WTC11 (cell line): ENCODE results near the gene ITIH5. TPM values are rescaled to one million over a fixed set of nuclear protein-coding genes. Genes with fewer than 3 reads are reported as not detected.

Source experiments
- ATAC-seq: fragments of 200-7000 bp; cut with Tn5 transposase; 2 replicates; pipeline ENCODE4 v1.10.0; 2021; ENCODE audit warnings: mild to moderate bottlenecking, moderate library complexity
- CTCF ChIA-PET: fragments of 300-600 bp; sonication (Branson Sonifier 250); formaldehyde crosslinking; loops from one replicate; lab custom pipeline; 2021; ENCODE audit warnings: antibody characterized with exemption; lab: Charles Lee
- POLR2A ChIA-PET: fragments of 350-600 bp; sonication (Branson Sonifier 250); formaldehyde crosslinking; loops from one replicate; lab custom pipeline; 2021; ENCODE audit warnings: antibody characterized with exemption; lab: Charles Lee
- DNase-seq: peaks from one replicate; pipeline ENCODE4 v3.0.0; 2021; ENCODE audit warnings: low spot score
- H3K27ac Mint-ChIP-seq: 2 replicates; pipeline ENCODE4 v1.8.0; 2021; ENCODE audit warnings: mixed read lengths
- H3K27me3 Mint-ChIP-seq: 2 replicates; pipeline ENCODE4 v1.8.0; 2021; ENCODE audit warnings: low read depth, mild to moderate bottlenecking, moderate library complexity, mixed read lengths
- H3K36me3 Mint-ChIP-seq: 2 replicates; pipeline ENCODE4 v1.8.0; 2021; ENCODE audit warnings: mixed read lengths
- H3K4me1 Mint-ChIP-seq: 2 replicates; pipeline ENCODE4 v1.8.0; 2022; ENCODE audit warnings: mixed read lengths
- H3K4me3 Mint-ChIP-seq: 2 replicates; pipeline ENCODE4 v1.8.0; 2021; ENCODE audit warnings: mild to moderate bottlenecking, moderate library complexity, mixed read lengths
- H3K9me3 Mint-ChIP-seq: 2 replicates; pipeline ENCODE4 v1.8.0; 2021; ENCODE audit warnings: mixed read lengths
- AR ChIP-seq: fragments of 250-450 bp; sonication (Bioruptor Pico); IDR thresholded peaks from 2 replicates; pipeline ENCODE4 v1.9.0; 2021; ENCODE audit warnings: mild to moderate bottlenecking
- ARID4B ChIP-seq: sonication (generic); formaldehyde crosslinking; IDR thresholded peaks from 2 replicates; pipeline ENCODE4 v1.8.0; 2023; ENCODE audit warnings: missing genetic modification reagents, mild to moderate bottlenecking, borderline replicate concordance
- CBFB ChIP-seq: sonication (generic); formaldehyde crosslinking; IDR thresholded peaks from 2 replicates; pipeline ENCODE4 v1.8.1; 2022; ENCODE audit warnings: mild to moderate bottlenecking, low read depth, missing genetic modification reagents
- E2F4 ChIP-seq: sonication (generic); formaldehyde crosslinking; IDR thresholded peaks from 2 replicates; pipeline ENCODE4 v1.8.1; 2022; ENCODE audit warnings: low read depth, mild to moderate bottlenecking, moderate library complexity, missing genetic modification reagents, borderline replicate concordance
- ELF4 ChIP-seq: sonication (generic); formaldehyde crosslinking; IDR thresholded peaks from 2 replicates; pipeline ENCODE4 v1.8.1; 2022; ENCODE audit warnings: low read depth, mild to moderate bottlenecking, moderate library complexity, missing genetic modification reagents
- ETV6 ChIP-seq: sonication (generic); formaldehyde crosslinking; IDR thresholded peaks from 2 replicates; pipeline ENCODE4 v1.8.1; 2022; ENCODE audit warnings: mild to moderate bottlenecking, missing genetic modification reagents
- GABPB1 ChIP-seq: sonication (generic); formaldehyde crosslinking; IDR thresholded peaks from 2 replicates; pipeline ENCODE4 v1.8.1; 2023; ENCODE audit warnings: mild to moderate bottlenecking, missing genetic modification reagents
- KAT7 ChIP-seq: sonication (generic); formaldehyde crosslinking; IDR thresholded peaks from 2 replicates; pipeline ENCODE4 v1.8.1; 2023; ENCODE audit warnings: missing genetic modification reagents, mild to moderate bottlenecking, borderline replicate concordance
- PREB ChIP-seq: sonication (generic); formaldehyde crosslinking; IDR thresholded peaks from 2 replicates; pipeline ENCODE4 v1.8.1; 2022; ENCODE audit warnings: mild to moderate bottlenecking, missing genetic modification reagents, moderate library complexity, borderline replicate concordance
- RELA ChIP-seq: sonication (generic); formaldehyde crosslinking; IDR thresholded peaks from 2 replicates; pipeline ENCODE4 v1.8.1; 2022; ENCODE audit warnings: missing genetic modification reagents, mild to moderate bottlenecking, borderline replicate concordance
- TCF7 ChIP-seq: sonication (generic); formaldehyde crosslinking; IDR thresholded peaks from 2 replicates; pipeline ENCODE4 v1.8.0; 2022; ENCODE audit warnings: mild to moderate bottlenecking, low read depth, missing genetic modification reagents, moderate library complexity
- TEAD1 ChIP-seq: sonication (generic); formaldehyde crosslinking; IDR thresholded peaks from 2 replicates; pipeline ENCODE4 v1.8.0; 2022; ENCODE audit warnings: mild to moderate bottlenecking, missing genetic modification reagents
- TEAD4 ChIP-seq: sonication (generic); formaldehyde crosslinking; IDR thresholded peaks from 2 replicates; pipeline ENCODE4 v1.8.0; 2022; ENCODE audit warnings: mild to moderate bottlenecking, missing genetic modification reagents
- TP53 ChIP-seq: sonication (generic); formaldehyde crosslinking; IDR thresholded peaks from 2 replicates; pipeline ENCODE4 v1.8.1; 2023; ENCODE audit warnings: mild to moderate bottlenecking, missing genetic modification reagents
- USF1 ChIP-seq: sonication (generic); formaldehyde crosslinking; IDR thresholded peaks from 2 replicates; pipeline ENCODE4 v1.8.0; 2022; ENCODE audit warnings: mild to moderate bottlenecking, missing genetic modification reagents
- USF2 ChIP-seq: sonication (generic); formaldehyde crosslinking; IDR thresholded peaks from 2 replicates; pipeline ENCODE4 v1.8.1; 2023; ENCODE audit warnings: mild to moderate bottlenecking, missing genetic modification reagents, moderate library complexity
- ZNF219 ChIP-seq: sonication (generic); formaldehyde crosslinking; IDR thresholded peaks from 2 replicates; pipeline ENCODE4 v1.8.0; 2023; ENCODE audit warnings: missing genetic modification reagents, mild to moderate bottlenecking, borderline replicate concordance
- ZNF263 ChIP-seq: sonication (generic); formaldehyde crosslinking; IDR thresholded peaks from 2 replicates; pipeline ENCODE4 v1.8.1; 2022; ENCODE audit warnings: low read depth, mild to moderate bottlenecking, moderate library complexity, missing genetic modification reagents
- ZNF416 ChIP-seq: fragments of 250-450 bp; sonication (Bioruptor Pico); IDR thresholded peaks from 2 replicates; pipeline ENCODE4 v1.9.0; 2021; ENCODE audit warnings: mild to moderate bottlenecking, inconsistent platforms
- total RNA-seq: library from RNA; stranded (reverse); gene quantifications from 3 replicates; pipeline ENCODE4 v1.2.3, GENCODE V29; 2021

ITIH5 gene
- total RNA-seq, 1 experiment from 2014 or later = 3.1 TPM

GRCh38 chr10:7593063-7593462 lies 73.7 kb downstream of the ITIH5 start (continued):
- TF ChIP-seq AR (CRISPR knock-in tag) (no peak), CBFB (CRISPR knock-in tag) (no peak), KAT7 (CRISPR knock-in tag) (no peak), ETV6 (CRISPR knock-in tag) (no peak), ARID4B (CRISPR knock-in tag) (no peak), ZNF416 (CRISPR knock-in tag) (no peak)

GRCh38 chr10:7592627-7593026 lies 74.1 kb downstream of the ITIH5 start:
- ChIA-PET CTCF (interaction anchor here (1.0 kb wide), 1 partner anchor 12 kb away, joined by 3 read pairs; no protein-coding TSS in a partner anchor), POLR2A (no interaction called here)
- no peak for ATAC-seq
- Mint-ChIP-seq H3K27me3 (no peaks in the 10 kb centered on the region), H3K4me3 (no peak overlapping the region), H3K9me3 (no peaks in the 10 kb centered on the region), H3K36me3 (no peaks in the 10 kb centered on the region), H3K27ac (no peak overlapping the region), H3K4me1 (no peaks in the 10 kb centered on the region)
- DNase-seq = no peak
- TF ChIP-seq ZNF263 (CRISPR knock-in tag) = no peak
- TF ChIP-seq TCF7 (CRISPR knock-in tag) = no peak
- no peak for TF ChIP-seq TP53 (CRISPR knock-in tag)
- no peak for TF ChIP-seq GABPB1 (CRISPR knock-in tag)
- no peak for TF ChIP-seq E2F4 (CRISPR knock-in tag)
- TF ChIP-seq USF1 (CRISPR knock-in tag) = no peak
- no peak for TF ChIP-seq TEAD4
- TF ChIP-seq TEAD1 (CRISPR knock-in tag) = no peak
- no peak for TF ChIP-seq RELA (CRISPR knock-in tag)
- TF ChIP-seq ZNF219 = no peak

GRCh38 chr10:7590271-7590670 lies 76.5 kb downstream of the ITIH5 start:
- H3K4me1 Mint-ChIP-seq = no peaks in the 10 kb centered on the region
- H3K36me3 Mint-ChIP-seq = no peaks in the 10 kb centered on the region
- no peak overlapping the region for H3K4me3 Mint-ChIP-seq
- H3K9me3 Mint-ChIP-seq = no peaks in the 10 kb centered on the region
- CTCF ChIA-PET = no interaction called here
- DNase-seq (no peak), ATAC-seq (no peak)
- no peak overlapping the region for H3K27ac Mint-ChIP-seq
- POLR2A ChIA-PET = no interaction called here
- no peaks in the 10 kb centered on the region for H3K27me3 Mint-ChIP-seq
- TF ChIP-seq ELF4 (no peak), USF2 (CRISPR knock-in tag) (no peak), PREB (CRISPR knock-in tag) (no peak), TEAD1 (CRISPR knock-in tag) (no peak)
